Fibroblast of mammary gland (primary cell): ENCODE measurements around the gene ARID3A.
A peak's percentile ranks its signal among the peaks of the same experiment; 100 is the strongest.

Experiments
- DNase-seq: peaks from one replicate; pipeline ENCODE4 v3.0.0-alpha.2; 2010; ENCODE audit warnings: low read depth
- H3K4me3 ChIP-seq: 2 replicates; pipeline ENCODE4 v1.5.1; 2011; ENCODE audit warnings: low read depth, mild to moderate bottlenecking, low read length, moderate library complexity; ENCODE audit not compliant: control insufficient read depth
- TF ChIP-seq, protein P1 (sequence below): conservative IDR thresholded peaks from 2 replicates; pipeline ENCODE4 v1.5.1; 2011; ENCODE audit warnings: low read depth, low read length, inconsistent platforms; ENCODE audit not compliant: control insufficient read depth, insufficient read depth

Gene ARID3A

DNA sequence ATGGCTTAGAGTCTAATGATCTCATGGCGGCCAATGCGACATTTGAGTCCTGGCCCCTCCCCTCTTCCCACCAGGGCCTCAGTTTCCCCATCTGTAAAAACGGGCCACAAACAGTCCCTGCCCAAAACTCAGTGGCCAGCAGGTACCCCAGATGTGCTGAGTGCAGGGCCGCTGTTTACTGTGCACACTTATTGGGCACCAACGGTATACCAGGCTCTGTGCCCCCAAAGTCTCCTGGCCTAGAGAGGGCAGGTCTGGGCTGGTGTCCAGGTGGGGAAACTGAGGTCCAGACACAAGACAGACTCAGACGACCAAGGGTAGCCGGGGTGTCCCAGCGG lies 34.7 kb downstream of the ARID3A start:
- TF ChIP-seq, protein P1, sequence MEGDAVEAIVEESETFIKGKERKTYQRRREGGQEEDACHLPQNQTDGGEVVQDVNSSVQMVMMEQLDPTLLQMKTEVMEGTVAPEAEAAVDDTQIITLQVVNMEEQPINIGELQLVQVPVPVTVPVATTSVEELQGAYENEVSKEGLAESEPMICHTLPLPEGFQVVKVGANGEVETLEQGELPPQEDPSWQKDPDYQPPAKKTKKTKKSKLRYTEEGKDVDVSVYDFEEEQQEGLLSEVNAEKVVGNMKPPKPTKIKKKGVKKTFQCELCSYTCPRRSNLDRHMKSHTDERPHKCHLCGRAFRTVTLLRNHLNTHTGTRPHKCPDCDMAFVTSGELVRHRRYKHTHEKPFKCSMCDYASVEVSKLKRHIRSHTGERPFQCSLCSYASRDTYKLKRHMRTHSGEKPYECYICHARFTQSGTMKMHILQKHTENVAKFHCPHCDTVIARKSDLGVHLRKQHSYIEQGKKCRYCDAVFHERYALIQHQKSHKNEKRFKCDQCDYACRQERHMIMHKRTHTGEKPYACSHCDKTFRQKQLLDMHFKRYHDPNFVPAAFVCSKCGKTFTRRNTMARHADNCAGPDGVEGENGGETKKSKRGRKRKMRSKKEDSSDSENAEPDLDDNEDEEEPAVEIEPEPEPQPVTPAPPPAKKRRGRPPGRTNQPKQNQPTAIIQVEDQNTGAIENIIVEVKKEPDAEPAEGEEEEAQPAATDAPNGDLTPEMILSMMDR = no peak
- no peak for DNase-seq
- H3K4me3 ChIP-seq = no peak overlapping the region

DNA sequence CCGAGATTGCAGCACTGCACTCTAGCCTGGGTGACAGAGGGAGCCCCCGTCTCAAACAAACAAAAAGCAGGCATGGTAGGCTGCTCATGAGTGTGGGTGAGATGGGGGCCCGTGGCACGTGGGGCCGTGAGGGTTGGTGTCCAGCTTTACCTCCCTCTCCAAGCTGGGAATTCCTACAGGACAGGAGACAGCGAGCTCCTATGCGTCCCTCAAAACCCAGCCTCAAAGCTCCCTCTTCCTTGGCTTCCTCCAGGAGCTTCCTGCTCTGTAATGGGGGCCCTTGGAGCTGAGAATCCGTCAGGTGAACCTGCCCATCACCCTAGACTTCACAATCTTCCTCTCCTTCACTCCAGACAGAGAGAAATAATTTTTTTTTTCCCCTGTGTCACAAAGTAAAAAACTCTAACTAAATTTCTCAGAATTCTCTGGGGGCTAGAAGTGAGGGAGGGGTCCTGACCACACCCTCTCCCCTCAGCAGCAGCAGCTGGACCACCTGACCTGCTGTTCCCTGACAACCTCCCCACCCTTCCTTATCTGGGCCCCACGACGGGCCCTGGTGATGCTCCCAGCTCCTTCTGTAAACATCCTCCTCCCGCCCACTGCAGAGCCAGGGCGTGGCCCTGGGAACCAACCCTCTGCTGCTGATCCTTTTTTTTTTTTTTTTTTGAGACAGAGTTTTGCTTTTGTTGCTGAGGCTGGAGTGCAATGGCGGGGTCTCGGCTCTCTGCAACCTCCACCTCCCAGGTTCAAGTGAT lies 36.2 kb downstream of the ARID3A start:
- TF ChIP-seq, protein P1 = no peak
- no peak overlapping the region for H3K4me3 ChIP-seq
- peak; percentile 34 for DNase-seq

DNA sequence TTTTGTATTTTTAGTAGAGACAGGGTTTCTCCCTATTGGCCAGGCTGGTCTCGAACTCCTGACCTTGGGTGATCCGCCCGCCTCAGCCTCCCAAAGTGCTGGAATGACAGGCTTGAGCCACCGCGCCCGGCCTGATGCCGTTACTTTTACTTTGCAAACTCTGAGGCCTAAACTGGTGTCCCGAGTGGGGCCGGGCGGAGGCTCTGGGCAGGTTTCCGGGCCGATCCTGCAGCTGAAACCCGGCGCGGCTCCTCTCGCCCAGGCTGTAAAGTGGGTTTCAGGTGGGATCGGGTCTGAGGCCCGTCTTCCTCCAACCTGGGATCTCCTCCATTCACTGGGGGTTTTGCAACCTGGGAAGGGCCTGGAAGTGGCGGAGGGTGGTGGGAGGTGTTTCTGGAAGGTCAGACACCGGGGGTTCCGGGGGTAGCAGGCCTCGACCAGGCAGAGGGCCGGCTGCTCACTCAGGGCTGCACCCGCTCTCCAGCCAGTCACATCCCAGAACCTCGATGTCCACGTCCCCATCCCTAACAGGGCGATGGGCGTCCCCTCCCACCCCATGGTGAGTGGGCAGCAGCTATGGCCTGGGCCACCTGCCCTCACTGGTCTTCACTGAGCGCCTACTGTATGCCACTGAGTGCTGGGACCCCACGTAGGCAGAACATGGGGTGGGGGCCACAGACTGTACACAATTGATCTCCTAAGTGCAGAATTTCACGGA lies 37.0 kb downstream of the ARID3A start:
- TF ChIP-seq, protein P1 = no peak
- no peak for DNase-seq
- H3K4me3 ChIP-seq = no peak overlapping the region

DNA sequence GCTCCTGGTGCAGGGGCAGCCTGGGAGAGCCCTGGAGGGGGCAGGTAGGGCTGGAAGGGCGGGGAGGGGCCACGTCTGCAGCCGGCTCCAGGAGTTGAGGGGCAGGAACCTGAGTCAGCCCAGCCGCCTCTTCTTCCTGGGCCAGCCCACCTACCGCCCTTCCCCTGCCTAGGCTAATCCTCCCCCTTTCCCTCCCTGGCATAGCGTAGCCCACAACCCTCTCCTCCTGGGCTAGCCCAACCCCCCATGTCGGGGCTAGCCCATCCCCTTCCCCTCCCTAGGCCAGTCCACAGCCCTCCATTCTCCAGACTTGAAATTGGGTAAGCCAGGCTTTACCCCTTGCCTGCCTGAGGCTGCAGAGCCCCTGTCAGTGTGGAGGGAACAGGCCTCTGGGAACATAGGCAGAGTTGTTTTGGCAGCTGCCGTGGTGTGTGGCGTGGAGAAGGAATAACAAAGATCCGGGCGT lies 37.7 kb downstream of the ARID3A start:
- TF ChIP-seq, protein P1 = no peak
- DNase-seq = no peak
- H3K4me3 ChIP-seq = no peak overlapping the region

DNA sequence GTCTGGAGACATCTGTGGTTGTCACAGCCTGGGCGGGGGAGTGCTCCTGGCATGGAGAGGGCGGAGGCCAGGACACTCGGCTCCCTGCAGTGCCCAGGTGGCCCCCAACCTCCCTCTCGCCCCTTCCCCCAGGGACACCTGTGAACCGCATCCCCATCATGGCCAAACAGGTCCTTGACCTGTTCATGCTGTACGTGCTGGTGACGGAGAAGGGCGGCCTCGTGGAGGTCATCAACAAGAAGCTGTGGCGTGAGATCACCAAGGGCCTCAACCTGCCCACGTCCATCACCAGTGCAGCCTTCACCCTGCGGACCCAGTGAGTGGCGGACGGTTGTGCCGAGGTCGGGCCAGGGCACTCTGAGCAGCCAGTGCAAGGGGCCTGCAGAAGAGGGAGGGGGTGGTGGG lies 38.3 kb downstream of the ARID3A start:
- no peak for DNase-seq
- no peak overlapping the region for H3K4me3 ChIP-seq
- TF ChIP-seq, protein P1 = no peak

DNA sequence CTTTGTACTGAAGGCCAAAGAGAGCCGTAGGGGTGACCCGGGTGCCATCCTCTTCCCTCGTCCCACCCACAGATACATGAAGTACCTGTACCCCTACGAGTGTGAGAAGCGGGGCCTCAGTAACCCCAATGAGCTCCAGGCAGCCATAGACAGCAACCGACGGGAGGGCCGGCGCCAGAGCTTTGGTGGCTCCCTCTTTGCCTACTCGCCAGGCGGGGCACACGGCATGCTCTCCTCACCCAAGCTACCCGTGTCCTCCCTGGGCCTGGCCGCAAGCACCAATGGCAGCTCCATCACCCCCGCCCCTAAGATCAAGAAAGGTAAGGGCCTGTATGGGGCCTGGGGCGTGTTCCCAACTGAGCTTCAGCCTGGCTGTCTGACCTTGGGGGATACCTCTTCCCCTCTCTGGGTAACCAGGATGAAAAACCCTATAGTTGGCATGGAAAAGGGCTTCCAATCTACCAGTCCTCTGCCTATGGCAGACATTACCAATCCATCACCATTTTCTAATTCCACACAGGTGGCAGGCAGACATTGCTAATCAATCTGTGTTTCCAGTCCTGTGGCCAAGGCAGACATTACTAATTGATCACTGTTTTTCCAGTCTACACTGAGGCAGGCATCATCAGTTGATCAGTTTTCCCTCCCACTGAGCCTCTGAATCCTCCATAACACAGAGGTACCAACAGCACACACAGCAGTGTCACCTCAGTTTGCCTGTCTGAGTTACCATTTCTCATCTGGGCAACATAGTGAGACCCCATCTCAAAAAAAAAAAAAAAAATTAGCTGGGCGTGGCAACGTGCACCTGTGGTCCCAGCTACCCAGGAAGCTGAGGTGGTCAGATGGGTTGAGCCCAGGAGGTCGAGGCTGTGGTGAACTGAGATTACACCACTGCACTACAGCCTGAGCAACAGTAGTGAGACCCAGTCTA lies 39.2 kb downstream of the ARID3A start:
- DNase-seq = peak; percentile 47
- TF ChIP-seq, protein P1 = no peak

More for the DNA sequence above, 39.2 kb downstream of the ARID3A start:
- no peak overlapping the region for H3K4me3 ChIP-seq
